Loucy (cell line): ENCODE results near the gene PCDHA9.

Experiments
- EZH2phosphoT487 ChIP-seq: fragments of 200-600 bp; IDR thresholded peaks from 2 replicates; pipeline ENCODE4 v1.6.1; 2018; ENCODE audit warnings: antibody characterized with exemption, mild to moderate bottlenecking, moderate library complexity, borderline replicate concordance
- TF ChIP-seq, protein P1 (sequence below): fragments of 200-600 bp; sonication (generic); conservative IDR thresholded peaks from 2 replicates; pipeline ENCODE4 v1.5.1; 2014; ENCODE audit warnings: mild to moderate bottlenecking, antibody characterized with exemption, low read length

- TF ChIP-seq, protein P1, sequence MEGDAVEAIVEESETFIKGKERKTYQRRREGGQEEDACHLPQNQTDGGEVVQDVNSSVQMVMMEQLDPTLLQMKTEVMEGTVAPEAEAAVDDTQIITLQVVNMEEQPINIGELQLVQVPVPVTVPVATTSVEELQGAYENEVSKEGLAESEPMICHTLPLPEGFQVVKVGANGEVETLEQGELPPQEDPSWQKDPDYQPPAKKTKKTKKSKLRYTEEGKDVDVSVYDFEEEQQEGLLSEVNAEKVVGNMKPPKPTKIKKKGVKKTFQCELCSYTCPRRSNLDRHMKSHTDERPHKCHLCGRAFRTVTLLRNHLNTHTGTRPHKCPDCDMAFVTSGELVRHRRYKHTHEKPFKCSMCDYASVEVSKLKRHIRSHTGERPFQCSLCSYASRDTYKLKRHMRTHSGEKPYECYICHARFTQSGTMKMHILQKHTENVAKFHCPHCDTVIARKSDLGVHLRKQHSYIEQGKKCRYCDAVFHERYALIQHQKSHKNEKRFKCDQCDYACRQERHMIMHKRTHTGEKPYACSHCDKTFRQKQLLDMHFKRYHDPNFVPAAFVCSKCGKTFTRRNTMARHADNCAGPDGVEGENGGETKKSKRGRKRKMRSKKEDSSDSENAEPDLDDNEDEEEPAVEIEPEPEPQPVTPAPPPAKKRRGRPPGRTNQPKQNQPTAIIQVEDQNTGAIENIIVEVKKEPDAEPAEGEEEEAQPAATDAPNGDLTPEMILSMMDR = no peak
- TF ChIP-seq EZH2phosphoT487 = no peak
These were observed 33.9 kb downstream of the PCDHA9 start, which contains the start of gene PCDHA13 for GRCh38 chr5:140881889-140882590.
